Measurements from ENCODE around the gene CEACAM16.

GRCh38 chr19:44758596-44758995, 59.6 kb downstream of the CEACAM16 start:
- TF ChIP-seq BHLHE40 (IDR thresholded peaks at IDR 0.05; ENCODE audit: borderline replicate concordance) (no peak), FOXM1 (IDR thresholded peaks at IDR 0.05; ENCODE audit: borderline replicate concordance) (no peak), FOXA1 (IDR thresholded peaks at IDR 0.05) (no peak), FOXK2 (IDR thresholded peaks at IDR 0.05) (no peak), TARDBP (IDR thresholded peaks at IDR 0.05) (no peak), PKNOX1 (IDR thresholded peaks at IDR 0.05) (no peak)

All from HEK293T (cell line).